Measurements from ENCODE around the gene HBE1.

The HBE1 gene

GRCh38 chr11:5289696-5290095 is 20.0 kb upstream of the HBE1 start (continued):
- TF ChIP-seq, protein P1, sequence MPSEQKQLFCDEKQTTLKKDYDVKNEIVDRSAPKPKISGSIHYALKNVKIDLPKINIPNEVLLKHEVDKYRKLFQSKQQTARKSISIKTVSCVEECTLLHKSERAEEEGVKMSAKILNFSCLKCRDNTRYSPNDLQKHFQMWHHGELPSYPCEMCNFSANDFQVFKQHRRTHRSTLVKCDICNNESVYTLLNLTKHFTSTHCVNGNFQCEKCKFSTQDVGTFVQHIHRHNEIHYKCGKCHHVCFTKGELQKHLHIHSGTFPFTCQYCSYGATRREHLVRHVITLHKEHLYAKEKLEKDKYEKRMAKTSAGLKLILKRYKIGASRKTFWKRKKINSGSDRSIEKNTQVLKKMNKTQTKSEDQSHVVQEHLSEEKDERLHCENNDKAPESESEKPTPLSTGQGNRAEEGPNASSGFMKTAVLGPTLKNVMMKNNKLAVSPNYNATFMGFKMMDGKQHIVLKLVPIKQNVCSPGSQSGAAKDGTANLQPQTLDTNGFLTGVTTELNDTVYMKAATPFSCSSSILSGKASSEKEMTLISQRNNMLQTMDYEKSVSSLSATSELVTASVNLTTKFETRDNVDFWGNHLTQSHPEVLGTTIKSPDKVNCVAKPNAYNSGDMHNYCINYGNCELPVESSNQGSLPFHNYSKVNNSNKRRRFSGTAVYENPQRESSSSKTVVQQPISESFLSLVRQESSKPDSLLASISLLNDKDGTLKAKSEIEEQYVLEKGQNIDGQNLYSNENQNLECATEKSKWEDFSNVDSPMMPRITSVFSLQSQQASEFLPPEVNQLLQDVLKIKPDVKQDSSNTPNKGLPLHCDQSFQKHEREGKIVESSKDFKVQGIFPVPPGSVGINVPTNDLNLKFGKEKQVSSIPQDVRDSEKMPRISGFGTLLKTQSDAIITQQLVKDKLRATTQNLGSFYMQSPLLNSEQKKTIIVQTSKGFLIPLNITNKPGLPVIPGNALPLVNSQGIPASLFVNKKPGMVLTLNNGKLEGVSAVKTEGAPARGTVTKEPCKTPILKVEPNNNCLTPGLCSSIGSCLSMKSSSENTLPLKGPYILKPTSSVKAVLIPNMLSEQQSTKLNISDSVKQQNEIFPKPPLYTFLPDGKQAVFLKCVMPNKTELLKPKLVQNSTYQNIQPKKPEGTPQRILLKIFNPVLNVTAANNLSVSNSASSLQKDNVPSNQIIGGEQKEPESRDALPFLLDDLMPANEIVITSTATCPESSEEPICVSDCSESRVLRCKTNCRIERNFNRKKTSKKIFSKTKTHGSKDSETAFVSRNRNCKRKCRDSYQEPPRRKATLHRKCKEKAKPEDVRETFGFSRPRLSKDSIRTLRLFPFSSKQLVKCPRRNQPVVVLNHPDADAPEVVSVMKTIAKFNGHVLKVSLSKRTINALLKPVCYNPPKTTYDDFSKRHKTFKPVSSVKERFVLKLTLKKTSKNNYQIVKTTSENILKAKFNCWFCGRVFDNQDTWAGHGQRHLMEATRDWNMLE (tag by site-specific recombination; conservative IDR thresholded peaks at IDR 0.05; ENCODE audit: low read depth) = no peak
- TF ChIP-seq KLF8 (tag by site-specific recombination; IDR thresholded peaks at IDR 0.05) = no peak
- no peak for TF ChIP-seq ZNF416 (tag by site-specific recombination; IDR thresholded peaks at IDR 0.05)
- no peak for TF ChIP-seq TRIM28 (IDR thresholded peaks at IDR 0.05; ENCODE audit: borderline replicate concordance, low read length)

GRCh38 chr11:5288906-5289550 is 19.3 kb upstream of the HBE1 start:
- no peaks in the 10 kb centered on the region for H3K4me1 ChIP-seq (ENCODE audit: control insufficient read depth, insufficient read depth, low read length)
- no peak for TF ChIP-seq PRDM2 (tag by site-specific recombination; IDR thresholded peaks at IDR 0.05; ENCODE audit: borderline replicate concordance)
- TF ChIP-seq ZNF791 (tag by site-specific recombination; IDR thresholded peaks at IDR 0.05) = no peak
- TF ChIP-seq ZBTB7A (tag by site-specific recombination; IDR thresholded peaks at IDR 0.05; ENCODE audit: low read depth) = no peak
- no peak for TF ChIP-seq ZNF221 (tag by site-specific recombination; IDR thresholded peaks at IDR 0.05; ENCODE audit: borderline replicate concordance)
- TF ChIP-seq ZNF521 (tag by site-specific recombination; IDR thresholded peaks at IDR 0.05) = no peak
- no peak for TF ChIP-seq ZNF354C (tag by site-specific recombination; IDR thresholded peaks at IDR 0.05; ENCODE audit: borderline replicate concordance, low read depth)
- no peak for TF ChIP-seq ZNF416 (tag by site-specific recombination; IDR thresholded peaks at IDR 0.05)
- no peak for TF ChIP-seq ZNF48 (tag by site-specific recombination; IDR thresholded peaks at IDR 0.05)
- TF ChIP-seq ZNF670 (tag by site-specific recombination; IDR thresholded peaks at IDR 0.05; ENCODE audit: low read depth) = no peak
- H3K4me3 ChIP-seq (ENCODE audit: low read depth, low read length) = no peak overlapping the region
- H3K36me3 ChIP-seq (ENCODE audit: control insufficient read depth in 2 of 2, insufficient read depth in 1 of 2, low read length in 2 of 2) = no peaks in the 10 kb centered on the region
- H3K27ac ChIP-seq (ENCODE audit: extremely low read depth, low read depth, low read length) = no peak overlapping the region
- CTCF ChIA-PET = interaction anchor here (1.1 to 2.9 kb wide), 2 partner anchors 85 to 92 kb away, joined by 3 to 12 read pairs; no protein-coding TSS in a partner anchor
- H3K9me3 ChIP-seq (ENCODE audit: control insufficient read depth, insufficient read depth, low read depth, low read length) = no peaks in the 10 kb centered on the region
- POLR2A ChIA-PET = no interaction called here

All from HEK293 (cell line).